Omental fat pad (tissue), 4 donors: ENCODE measurements around the gene KRTAP5-11. TPM values are rescaled to one million over a fixed set of nuclear protein-coding genes. Genes with fewer than 3 reads are reported as not detected.

Source experiments
- ATAC-seq: fragments of 150-250 bp; one replicate; pipeline ENCODE4 v1.9.1; 2016; ENCODE audit warnings: mild to moderate bottlenecking, moderate library complexity; ENCODE audit not compliant: low FRiP score
- DNase-seq: peaks from one replicate; pipeline ENCODE4 v3.0.0-alpha.2; 2019; ENCODE audit warnings: low spot score
- total RNA-seq, 4 donors: library from RNA; depleted of rRNA; stranded (reverse); fragments of >200 nt; gene quantifications; one replicate each; pipeline ENCODE4 v1.1.0, GENCODE V29; 2016
- TF ChIP-seq, protein P1 (sequence below), 3 donors: fragments of 450-650 bp; IDR thresholded peaks; one replicate each; pipeline ENCODE4 v1.5.1; 2016 to 2017; ENCODE audit warnings: antibody characterized with exemption in 3 of 3, mild to moderate bottlenecking in 3 of 3, moderate library complexity in 2 of 3

KRTAP5-11 gene
- total RNA-seq, 4 donors from 2014 or later = not detected

DNA sequence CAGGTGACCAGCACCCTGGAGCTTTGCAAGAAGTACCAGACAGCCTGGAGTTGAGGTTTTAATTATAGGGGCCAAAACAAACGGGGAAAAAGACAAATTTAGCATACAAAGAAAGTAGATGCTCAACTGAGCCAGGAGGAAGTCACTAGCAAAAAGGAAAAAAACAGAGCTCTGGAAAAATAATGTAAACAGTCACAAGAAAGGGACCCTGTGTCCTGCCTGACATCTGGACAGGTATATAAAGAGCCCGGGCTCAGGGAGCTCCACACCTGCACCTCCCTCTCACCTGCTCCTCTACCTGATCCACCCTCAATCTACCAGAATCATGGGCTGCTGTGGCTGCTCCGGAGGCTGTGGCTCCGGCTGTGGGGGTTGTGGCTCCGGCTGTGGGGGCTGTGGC, 17.4 kb downstream of the KRTAP5-11 start, which contains the start of gene KRTAP5-10:
Gene KRTAP5-10, plus strand, starts transcription at position 301 of the 400 bp plus-strand sequence. Its CDS starts 25 bp downstream, at position 326.
- DNase-seq = no peak
- no peak for ATAC-seq
- TF ChIP-seq, protein P1, sequence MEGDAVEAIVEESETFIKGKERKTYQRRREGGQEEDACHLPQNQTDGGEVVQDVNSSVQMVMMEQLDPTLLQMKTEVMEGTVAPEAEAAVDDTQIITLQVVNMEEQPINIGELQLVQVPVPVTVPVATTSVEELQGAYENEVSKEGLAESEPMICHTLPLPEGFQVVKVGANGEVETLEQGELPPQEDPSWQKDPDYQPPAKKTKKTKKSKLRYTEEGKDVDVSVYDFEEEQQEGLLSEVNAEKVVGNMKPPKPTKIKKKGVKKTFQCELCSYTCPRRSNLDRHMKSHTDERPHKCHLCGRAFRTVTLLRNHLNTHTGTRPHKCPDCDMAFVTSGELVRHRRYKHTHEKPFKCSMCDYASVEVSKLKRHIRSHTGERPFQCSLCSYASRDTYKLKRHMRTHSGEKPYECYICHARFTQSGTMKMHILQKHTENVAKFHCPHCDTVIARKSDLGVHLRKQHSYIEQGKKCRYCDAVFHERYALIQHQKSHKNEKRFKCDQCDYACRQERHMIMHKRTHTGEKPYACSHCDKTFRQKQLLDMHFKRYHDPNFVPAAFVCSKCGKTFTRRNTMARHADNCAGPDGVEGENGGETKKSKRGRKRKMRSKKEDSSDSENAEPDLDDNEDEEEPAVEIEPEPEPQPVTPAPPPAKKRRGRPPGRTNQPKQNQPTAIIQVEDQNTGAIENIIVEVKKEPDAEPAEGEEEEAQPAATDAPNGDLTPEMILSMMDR (IDR thresholded peaks at IDR 0.05) = no peak

DNA sequence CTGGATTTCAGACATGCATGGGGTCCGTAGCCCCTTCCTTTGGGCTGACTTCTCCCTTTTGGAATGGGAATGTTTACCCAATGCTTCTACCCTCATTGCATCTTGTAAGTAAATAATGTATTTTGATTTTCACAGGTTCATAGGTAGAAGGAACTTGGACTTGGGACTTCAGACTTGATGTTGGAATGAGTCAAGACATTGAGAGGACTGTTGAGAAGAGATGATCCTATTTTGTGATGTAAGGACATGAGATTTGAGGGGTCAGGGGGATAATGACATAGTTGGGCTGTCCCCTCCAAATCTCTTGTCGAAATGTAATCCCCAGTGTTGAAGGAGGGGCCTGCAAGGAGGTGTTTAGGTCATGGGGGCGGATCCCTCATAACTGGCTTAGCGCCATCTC, 18.2 kb downstream of the KRTAP5-11 start:
- ATAC-seq (no peak), DNase-seq (no peak)
- TF ChIP-seq, protein P1 (IDR thresholded peaks at IDR 0.05) = no peak

DNA sequence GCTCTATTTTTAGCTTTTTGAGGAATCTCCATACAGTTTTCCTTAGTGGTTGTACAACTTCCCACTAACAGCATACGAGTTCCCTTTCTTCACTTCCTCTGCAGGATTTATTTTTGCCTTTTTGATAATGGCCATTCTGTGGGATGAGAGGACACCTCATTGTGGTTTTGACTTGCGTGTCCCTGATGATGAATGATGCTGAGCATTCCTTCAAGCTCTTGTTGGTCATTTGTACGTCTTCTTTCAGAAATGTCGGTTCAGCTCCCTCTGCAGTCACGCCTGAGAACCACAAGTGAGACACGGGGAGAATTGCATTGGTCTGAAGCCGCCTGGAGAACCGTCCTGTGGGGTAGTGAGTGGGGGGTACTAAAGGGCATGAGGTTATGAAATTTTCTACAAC, 19.3 kb downstream of the KRTAP5-11 start:
- DNase-seq = no peak
- no peak for ATAC-seq
- TF ChIP-seq, protein P1 (IDR thresholded peaks at IDR 0.05) = no peak

DNA sequence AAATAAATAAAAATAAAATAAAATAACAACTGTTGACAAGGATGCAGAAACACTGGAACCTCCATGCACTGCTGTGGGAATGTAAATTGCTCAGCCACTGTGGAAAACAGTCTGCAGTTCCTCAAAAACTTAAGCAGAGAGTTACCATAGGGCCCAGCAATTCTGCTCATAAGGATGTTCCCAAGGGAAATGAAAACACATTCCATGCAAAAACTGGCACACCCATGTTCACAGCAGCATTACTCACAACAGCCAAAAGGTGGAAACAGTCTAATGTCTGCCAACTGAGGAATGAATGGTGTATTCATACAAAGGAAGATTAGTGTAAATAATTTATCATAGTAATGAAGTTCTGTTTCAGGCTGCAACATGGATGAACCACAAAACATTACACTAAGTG, 20.6 kb downstream of the KRTAP5-11 start:
- ATAC-seq (no peak), DNase-seq (no peak)
- TF ChIP-seq, protein P1 (IDR thresholded peaks at IDR 0.05) = no peak

DNA sequence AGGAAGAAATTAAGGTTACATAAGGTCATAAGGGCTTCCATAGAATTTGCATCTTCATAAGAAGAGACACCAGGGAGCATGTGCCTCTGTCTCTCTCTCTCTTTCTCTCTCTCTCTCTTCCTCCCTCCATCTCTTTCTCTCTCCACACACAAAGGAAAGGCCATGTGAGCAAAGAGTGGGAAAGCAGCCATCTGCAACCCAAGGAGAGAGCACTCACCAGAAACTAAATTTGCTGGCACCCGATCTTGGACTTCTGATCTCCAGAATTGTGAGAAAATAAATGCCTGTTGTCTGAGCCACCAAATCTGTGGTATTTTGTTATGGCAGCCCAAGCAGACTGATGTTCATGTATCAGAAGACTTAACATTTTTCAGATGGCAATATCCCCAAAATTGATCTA, 23.7 kb downstream of the KRTAP5-11 start:
- DNase-seq = no peak
- ATAC-seq = no peak
- TF ChIP-seq, protein P1 (IDR thresholded peaks at IDR 0.05) = no peak

DNA sequence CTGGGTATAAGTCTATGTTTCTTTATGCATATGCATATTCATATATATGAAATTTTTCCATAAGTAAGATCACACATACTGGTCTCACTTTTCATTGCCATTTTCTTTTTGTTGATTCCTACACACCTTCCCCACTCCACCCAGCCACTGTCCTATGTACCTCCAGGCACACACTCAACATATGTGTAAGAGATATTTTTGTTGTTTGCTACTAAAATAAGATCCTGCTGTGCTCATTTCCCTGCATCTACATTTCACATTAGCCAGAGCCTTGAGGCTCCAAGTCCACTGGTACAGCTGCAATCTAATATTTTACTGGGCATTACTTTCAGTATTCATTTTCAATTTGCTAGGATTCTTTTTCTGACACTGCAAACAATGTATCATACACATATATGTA, 25.4 kb downstream of the KRTAP5-11 start:
- ATAC-seq = no peak
- DNase-seq = no peak
- TF ChIP-seq, protein P1 (IDR thresholded peaks at IDR 0.05) = no peak

DNA sequence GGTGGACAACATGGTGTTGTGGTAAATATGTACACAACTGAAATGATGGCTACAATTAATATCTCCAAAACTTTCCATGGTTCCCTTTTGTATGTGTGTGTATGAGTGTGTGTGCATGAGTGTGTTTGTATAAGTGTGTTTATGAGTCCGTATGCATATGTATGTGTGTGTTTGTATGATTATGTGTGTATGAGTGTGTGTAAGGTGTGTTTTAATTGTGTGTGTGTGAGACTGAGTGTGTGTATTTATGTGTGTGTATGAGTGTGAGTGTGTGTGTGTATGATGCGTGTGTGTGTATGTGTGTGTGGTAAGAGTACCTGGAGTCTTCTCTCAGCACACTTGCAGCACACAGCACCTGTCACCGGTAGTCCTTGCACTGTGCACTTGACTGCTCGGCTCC, 26.7 kb downstream of the KRTAP5-11 start:
- TF ChIP-seq, protein P1 (IDR thresholded peaks at IDR 0.05) = no peak
- no peak for DNase-seq
- ATAC-seq = no peak
